ENCODE results near the gene INS.

The INS gene

DNA sequence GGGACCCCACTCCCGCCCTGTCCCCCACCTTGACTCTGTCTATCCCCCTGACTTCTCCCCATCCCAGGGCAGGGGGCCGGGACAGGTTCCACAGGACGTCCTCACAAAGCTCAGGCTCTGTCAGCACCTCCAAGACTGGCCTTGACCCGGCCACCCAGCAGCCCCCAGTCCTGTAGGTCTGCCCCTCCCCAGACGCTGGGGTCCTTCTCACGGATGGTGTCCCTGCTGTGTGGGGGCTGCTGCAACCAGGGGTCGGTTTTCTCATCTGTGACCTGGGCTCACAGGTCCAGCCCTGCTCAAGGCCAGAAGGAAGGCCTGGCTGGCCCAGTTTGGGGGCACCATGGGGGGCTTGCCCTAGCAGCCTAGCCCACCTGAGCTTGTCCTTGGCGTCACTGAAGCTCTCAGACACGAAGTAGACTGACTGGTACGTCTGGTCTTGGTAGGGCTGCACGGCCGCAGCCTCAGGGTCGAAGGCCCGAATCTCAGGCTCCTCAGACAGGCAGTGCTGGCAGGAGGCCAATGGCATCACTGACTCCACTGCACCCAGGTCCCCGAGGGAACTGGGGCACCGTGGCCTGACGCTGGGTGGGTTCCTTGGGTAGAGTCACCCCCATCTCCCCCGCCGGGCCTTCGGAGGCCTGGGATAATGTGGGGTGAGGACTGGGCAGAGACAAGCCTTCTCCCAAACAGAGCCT lies 4.0 kb upstream of the INS start:
- no peak for DNase-seq (ENCODE audit: low read depth, low spot score)

DNA sequence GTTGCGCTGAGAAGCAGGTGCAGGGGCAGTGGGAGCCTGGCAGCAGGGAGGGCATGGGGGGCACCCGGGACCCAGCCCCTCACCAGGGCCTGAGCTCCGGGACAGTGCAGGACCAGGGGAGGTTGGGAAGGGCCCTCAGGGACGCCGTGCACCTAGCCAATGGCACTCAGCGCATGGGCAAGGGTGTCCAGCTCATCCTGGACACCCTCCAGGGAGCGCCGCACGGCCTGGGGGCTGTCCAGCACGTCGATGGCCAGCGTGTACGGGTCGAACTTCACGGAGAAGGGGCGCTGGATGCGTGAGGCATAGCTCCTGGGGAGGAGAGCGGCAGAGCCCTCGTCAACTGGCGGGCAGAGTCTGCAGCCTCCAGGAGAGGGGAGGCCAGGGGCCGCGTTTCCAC lies 3.1 kb upstream of the INS start:
- DNase-seq (ENCODE audit: low read depth, low spot score) = no peak

DNA sequence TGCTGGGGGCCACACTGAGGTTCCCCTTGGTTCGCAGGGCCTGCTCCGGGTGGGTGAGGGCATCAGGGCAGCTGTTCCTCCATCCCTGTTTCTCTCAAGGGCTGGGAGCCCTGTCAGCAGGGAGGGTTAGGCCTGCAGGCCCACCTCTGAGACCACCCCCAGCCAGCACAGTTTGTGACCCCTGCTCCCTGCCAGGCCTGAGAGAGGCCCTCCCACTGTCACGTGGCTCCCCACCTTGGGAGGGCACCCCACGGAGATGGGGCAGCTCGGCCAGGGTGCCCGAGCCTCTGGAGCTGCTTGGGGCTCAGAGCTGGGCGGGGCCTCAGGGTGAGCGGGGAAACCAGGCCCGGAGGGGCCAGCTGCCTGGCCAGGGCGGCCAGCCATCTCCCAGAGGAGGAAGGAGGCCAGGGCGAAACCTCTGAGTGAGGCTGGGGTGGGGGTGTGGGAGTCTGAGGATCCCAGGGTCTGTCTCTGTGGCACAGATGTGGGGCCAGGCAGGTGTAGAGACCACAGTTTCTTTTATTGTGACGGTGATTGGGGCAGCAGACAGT lies 2.5 kb upstream of the INS start:
- DNase-seq (ENCODE audit: low read depth, low spot score) = no peak

- DNase-seq (ENCODE audit: low read depth, low spot score) = no peak
Observed at GRCh38 chr11:2159536-2160413, 1.2 kb downstream of the INS start.

DNA sequence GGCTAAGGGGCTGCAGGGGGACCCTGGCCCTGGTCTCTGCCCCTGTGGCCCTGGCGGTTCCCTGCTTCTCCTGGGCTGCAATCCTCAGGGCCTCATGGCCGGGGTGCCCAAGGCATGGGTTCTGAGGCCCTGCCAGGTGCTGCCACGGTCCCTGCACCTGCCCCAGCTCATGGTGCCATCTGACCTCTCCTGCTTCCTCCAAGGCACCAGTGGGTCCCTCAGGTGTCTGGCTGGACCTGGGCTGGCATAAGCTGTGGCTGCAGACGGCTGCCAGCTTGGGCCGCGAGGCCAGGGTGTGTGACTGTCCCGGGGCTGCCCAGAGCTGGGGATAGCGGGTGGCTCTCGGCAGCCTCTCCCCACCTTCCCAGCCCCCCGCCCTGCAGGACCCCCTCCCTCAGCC lies 2.0 kb downstream of the INS start:
- DNase-seq (ENCODE audit: low read depth, low spot score) = no peak

GRCh38 chr11:2158296-2158737 lies 2.7 kb downstream of the INS start:
- DNase-seq (ENCODE audit: low read depth, low spot score) = no peak

GRCh38 chr11:2157294-2158040 lies 3.5 kb downstream of the INS start:
- DNase-seq (ENCODE audit: low read depth, low spot score) = no peak

GRCh38 chr11:2156416-2157182 lies 4.4 kb downstream of the INS start:
- no peak for DNase-seq (ENCODE audit: low read depth, low spot score)

DNA sequence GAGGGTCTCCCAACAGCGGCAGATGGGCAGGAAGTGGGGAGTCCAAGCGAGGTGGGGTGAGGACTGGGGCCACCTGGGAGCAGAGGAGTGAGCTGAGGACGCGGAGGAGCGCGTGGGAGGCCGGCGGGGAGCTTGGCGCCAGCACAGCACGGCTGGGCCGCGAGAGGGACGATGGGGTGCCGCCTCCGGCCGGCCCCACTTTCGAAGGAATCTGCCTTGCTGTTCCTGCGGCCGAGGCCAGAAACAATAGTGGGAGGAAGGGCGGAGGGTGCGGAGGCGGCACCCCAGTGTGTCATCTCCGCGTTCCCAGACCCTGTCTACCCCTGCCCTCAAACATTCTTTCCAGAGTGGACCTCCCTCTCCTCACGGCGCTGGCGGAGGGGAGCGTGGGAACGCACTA lies 5.5 kb downstream of the INS start:
- no peak for DNase-seq (ENCODE audit: low read depth, low spot score)

DNA sequence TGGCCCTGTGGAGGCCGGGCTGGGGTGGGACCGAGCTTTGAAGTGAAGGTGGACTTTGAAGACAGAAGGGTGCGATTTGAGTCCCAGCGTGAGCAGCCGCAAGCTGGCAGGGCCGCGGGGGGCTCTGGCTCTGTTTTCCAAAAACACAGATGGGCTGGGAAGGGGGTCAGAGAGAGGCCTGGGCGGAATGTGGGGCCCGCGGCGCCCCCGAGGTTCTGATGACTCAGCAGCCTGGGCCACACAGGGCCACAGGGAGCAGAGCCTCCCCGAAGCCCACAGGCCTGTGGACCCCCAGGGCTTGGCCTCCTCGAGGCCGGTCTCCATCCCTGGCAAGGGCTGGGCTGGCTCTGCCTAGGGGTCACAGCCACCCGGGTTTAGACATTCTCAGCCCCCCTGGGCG lies 6.1 kb downstream of the INS start:
- DNase-seq (ENCODE audit: low read depth, low spot score) = no peak

- no peak for DNase-seq (ENCODE audit: low read depth, low spot score)
Observed at GRCh38 chr11:2154195-2154585, 6.8 kb downstream of the INS start.

DNA sequence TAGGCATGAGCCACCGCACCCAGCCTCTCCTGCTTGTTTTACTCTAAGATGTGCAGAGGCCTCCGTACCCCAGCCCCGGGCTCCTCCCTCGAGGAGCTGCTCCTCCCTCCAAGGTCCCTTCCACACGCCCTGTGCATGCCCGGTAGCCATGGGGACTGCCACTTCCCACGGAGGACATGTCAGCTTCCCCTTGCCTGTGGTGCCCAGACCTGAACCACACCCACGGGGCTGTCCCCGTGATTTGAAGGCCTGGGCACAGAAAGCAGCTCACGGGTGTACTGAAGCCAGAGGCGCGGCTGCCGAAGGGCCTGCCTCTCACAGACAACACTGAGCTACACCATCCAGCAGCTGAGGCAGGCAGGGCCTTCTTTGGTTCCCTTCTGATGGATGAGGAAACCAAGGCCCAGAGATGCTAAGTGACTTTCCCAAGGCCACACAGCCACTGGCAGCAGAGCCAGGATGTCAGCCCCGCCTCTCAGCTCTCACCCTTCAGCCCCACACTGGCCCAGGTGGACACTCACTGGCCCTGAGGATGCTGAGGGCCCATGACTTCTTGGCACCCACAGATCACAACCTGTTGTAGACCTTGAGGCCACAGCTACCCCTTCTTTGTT lies 7.3 kb downstream of the INS start:
- DNase-seq (ENCODE audit: low read depth, low spot score) = no peak

DNA sequence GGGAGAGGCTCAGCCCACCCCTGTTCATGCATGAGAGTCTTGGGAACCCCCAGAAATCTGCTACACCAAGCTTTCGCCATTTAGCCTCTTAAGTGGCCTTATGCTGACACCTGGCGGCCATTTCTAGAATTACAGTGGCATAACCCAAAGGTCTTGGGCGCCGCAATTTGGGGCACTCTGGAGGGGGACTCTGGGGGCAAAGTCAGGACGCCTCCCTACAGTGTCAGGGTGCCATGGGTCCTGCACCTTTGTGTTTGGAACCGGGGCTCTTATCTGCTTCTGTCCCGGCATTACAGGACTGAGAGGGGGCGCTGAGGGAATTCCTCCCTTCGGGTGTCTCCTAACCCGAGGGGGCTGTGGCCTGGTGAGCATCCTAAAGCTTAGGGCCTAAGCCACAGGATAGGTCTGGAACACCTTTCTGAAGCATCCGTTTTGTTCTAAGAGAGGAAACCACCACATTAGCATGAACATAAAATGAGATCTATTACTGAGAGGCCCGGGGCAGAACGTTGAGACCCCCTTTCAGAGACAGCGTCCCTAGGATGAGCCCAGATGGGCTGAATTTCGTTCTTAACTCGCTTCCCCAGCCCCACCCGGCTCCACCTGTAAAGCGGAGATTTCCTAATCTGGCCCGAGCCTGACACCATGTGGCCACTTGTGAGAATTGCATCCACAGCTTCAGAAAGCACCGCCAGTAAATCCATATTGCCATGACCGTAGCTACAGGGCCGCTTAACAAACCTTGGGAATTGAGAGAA lies 9.3 kb downstream of the INS start:
- no peak for DNase-seq (ENCODE audit: low read depth, low spot score)

DNA sequence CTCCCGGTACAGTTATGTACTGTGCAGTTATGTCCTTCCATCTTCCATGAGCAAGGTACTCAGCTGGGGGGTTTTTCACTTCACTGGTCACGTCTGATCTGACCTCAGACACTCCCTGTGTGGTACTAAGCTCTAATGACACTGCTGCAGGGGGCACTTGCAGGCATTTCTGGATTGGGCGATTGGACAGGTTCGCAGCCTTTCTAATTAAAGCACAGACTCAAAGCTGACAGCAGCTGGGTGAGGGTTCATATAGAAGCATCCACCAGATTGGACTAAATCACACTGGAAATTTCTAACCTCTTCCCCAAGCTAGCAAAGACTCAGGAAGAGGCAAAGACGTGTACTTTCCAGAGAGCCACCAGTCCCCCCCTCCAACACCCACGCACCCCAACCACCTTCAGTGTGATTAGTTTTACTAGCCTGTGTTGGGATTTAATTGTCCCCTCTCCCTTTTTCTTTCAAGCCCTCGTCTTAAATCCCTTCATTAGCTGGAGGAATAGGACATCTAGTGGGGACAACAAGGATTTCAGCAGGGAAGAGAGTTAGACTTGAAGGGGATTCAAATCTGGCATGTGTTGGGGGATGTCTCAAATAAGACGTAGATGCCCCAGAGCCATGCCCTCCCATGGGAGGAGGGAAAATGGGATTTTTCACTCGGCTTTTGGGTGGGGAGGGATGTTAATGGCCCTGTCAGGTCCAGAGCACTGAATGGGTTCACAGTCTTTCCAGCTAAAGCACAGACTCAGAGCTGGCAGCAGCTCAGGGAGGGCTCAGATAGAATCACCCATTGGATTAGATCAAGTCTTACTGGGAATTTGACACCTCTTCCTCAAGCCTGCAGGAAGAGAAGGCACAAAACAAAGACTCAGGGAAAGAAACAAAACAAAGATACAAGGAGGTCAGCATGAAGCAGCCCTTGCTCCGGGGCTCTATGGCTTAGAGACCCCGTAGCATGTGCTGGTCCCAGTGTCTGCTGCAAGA lies 10.9 kb downstream of the INS start:
- DNase-seq (ENCODE audit: low read depth, low spot score) = no peak

- no peak for DNase-seq (ENCODE audit: low read depth, low spot score)
Observed at GRCh38 chr11:2149460-2149859, 11.5 kb downstream of the INS start.

- DNase-seq (ENCODE audit: low read depth, low spot score) = no peak
Observed at GRCh38 chr11:2148595-2148994, 12.4 kb downstream of the INS start.

DNA sequence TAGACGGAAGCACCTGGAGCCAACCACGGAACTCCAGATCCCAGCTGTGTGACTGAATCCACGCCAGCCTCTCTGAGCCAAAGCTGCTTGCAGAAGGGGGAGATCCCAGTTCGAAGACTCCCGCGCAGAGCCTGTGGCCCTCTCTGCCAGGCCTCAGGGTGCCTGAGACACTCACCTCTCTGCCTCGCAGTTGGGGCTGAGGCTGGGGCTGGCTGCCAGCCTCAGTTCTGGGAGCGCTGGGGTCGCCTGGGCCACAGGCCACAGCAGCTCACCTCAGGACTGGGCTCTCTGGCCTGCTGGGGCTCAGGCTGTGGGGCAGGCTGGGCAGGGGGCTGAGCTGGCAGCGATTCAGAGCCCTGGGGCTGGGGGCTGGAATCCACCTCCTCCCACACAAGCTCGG lies 13.6 kb downstream of the INS start:
- DNase-seq (ENCODE audit: low read depth, low spot score) = no peak

- DNase-seq (ENCODE audit: low read depth, low spot score) = no peak
Observed at GRCh38 chr11:2146051-2146450, 15.0 kb downstream of the INS start.
